Measurements from ENCODE around the gene USP2.

USP2 gene

GRCh38 chr11:119422809-119423508, 41.5 kb upstream of the USP2 start, which contains the start of gene THY1:
Gene THY1 (minus strand): TSS chr11:119423172. CDS start chr11:119420905, 2,267 bp downstream.
- Histone ChIP-seq H3F3A (ENCODE audit: insufficient read depth) (no peaks in the 10 kb centered on the region), H3K27ac (ENCODE audit: low read depth, low read length) (no peak within 1 kb of the TSS), H3K36me3 (ENCODE audit: low read length) (no peaks in the 10 kb centered on the region), H3K4me3 (ENCODE audit: insufficient read depth, low read length, poor library complexity, severe bottlenecking) (no peak within 1 kb of the TSS), H3K9ac (ENCODE audit: low read length) (no peak within 1 kb of the TSS), H3K9me2 (replicated peaks; ENCODE audit: insufficient read depth, low read length) (no peaks in the 10 kb centered on the region), H4K20me1 (ENCODE audit: low read depth, low read length) (no peaks in the 10 kb centered on the region), H3K9me3 (ENCODE audit: insufficient read depth, low read length) (no peaks in the 10 kb centered on the region), H3K27me3 (ENCODE audit: low read length) (no peaks in the 10 kb centered on the region), H2AFZ (ENCODE audit: low read depth, low read length, severe bottlenecking) (no peak within 1 kb of the TSS), H3K79me2 (ENCODE audit: insufficient read depth, low read length) (no peaks in the 10 kb centered on the region), H3K4me2 (ENCODE audit: low read depth, low read length, poor library complexity, severe bottlenecking) (no peak within 1 kb of the TSS)
- TF ChIP-seq EZH2phosphoT487 (conservative IDR thresholded peaks at IDR 0.05; ENCODE audit: low read length), result no peak
- TF ChIP-seq CTCF (IDR thresholded peaks at IDR 0.05; ENCODE audit: insufficient read depth, low read length, poor library complexity, severe bottlenecking), result no peak

- TF ChIP-seq CTCF (IDR thresholded peaks at IDR 0.05; ENCODE audit: insufficient read depth, low read length, poor library complexity, severe bottlenecking) (no peak), EZH2phosphoT487 (conservative IDR thresholded peaks at IDR 0.05; ENCODE audit: low read length) (no peak)
- Histone ChIP-seq H3K36me3 (ENCODE audit: low read length) (no peaks in the 10 kb centered on the region), H3K9me2 (replicated peaks; ENCODE audit: insufficient read depth, low read length) (no peaks in the 10 kb centered on the region), H3K4me3 (ENCODE audit: insufficient read depth, low read length, poor library complexity, severe bottlenecking) (no peak overlapping the region), H3F3A (ENCODE audit: insufficient read depth) (no peaks in the 10 kb centered on the region), H2AFZ (ENCODE audit: low read depth, low read length, severe bottlenecking) (no peak overlapping the region), H3K9ac (ENCODE audit: low read length) (no peak overlapping the region), H3K79me2 (ENCODE audit: insufficient read depth, low read length) (no peaks in the 10 kb centered on the region), H3K9me3 (ENCODE audit: insufficient read depth, low read length) (no peaks in the 10 kb centered on the region), H3K27me3 (ENCODE audit: low read length) (no peaks in the 10 kb centered on the region), H3K27ac (ENCODE audit: low read depth, low read length) (no peak overlapping the region), H4K20me1 (ENCODE audit: low read depth, low read length) (no peaks in the 10 kb centered on the region), H3K4me2 (ENCODE audit: low read depth, low read length, poor library complexity, severe bottlenecking) (no peak overlapping the region)
These were observed 40.7 kb upstream of the USP2 start for GRCh38 chr11:119421941-119422808.

- Histone ChIP-seq H3F3A (ENCODE audit: insufficient read depth) (no peaks in the 10 kb centered on the region), H3K9me3 (ENCODE audit: insufficient read depth, low read length) (no peaks in the 10 kb centered on the region), H3K4me2 (ENCODE audit: low read depth, low read length, poor library complexity, severe bottlenecking) (no peak overlapping the region), H3K79me2 (ENCODE audit: insufficient read depth, low read length) (no peaks in the 10 kb centered on the region), H3K27ac (ENCODE audit: low read depth, low read length) (no peak overlapping the region), H3K9ac (ENCODE audit: low read length) (no peak overlapping the region), H4K20me1 (ENCODE audit: low read depth, low read length) (no peaks in the 10 kb centered on the region), H3K4me3 (ENCODE audit: insufficient read depth, low read length, poor library complexity, severe bottlenecking) (no peak overlapping the region), H3K27me3 (ENCODE audit: low read length) (no peaks in the 10 kb centered on the region), H3K36me3 (ENCODE audit: low read length) (no peaks in the 10 kb centered on the region), H2AFZ (ENCODE audit: low read depth, low read length, severe bottlenecking) (no peak overlapping the region), H3K9me2 (replicated peaks; ENCODE audit: insufficient read depth, low read length) (no peaks in the 10 kb centered on the region)
- TF ChIP-seq CTCF (IDR thresholded peaks at IDR 0.05; ENCODE audit: insufficient read depth, low read length, poor library complexity, severe bottlenecking), result no peak
- TF ChIP-seq EZH2phosphoT487 (conservative IDR thresholded peaks at IDR 0.05; ENCODE audit: low read length), result no peak
These were observed 39.9 kb upstream of the USP2 start for GRCh38 chr11:119421351-119421750.
